ENCODE results near the gene COPZ1.

COPZ1 gene

GRCh38 chr12:54398218-54398617, 73.3 kb downstream of the COPZ1 start:
- H3K27me3 ChIP-seq (ENCODE audit: control insufficient read depth, insufficient read depth, low read length), result no peaks in the 10 kb centered on the region
- H3K9ac ChIP-seq (ENCODE audit: low read length), result no peak overlapping the region
- H3K4me1 ChIP-seq (ENCODE audit: control insufficient read depth, low read depth, low read length), result peaks cover 10% of the 10 kb centered on the region
- H3K9me3 ChIP-seq (ENCODE audit: control insufficient read depth, low read depth, low read length), result no peaks in the 10 kb centered on the region
- H3K27ac ChIP-seq (ENCODE audit: low read length), result no peak overlapping the region
- no peak overlapping the region for H3K4me3 ChIP-seq (ENCODE audit: low read length)
- H3K36me3 ChIP-seq (ENCODE audit: control insufficient read depth, low read depth, low read length), result peaks cover 17% of the 10 kb centered on the region

- H3K36me3 ChIP-seq (ENCODE audit: control insufficient read depth, low read depth, low read length), result peaks cover 17% of the 10 kb centered on the region
- H3K27me3 ChIP-seq (ENCODE audit: control insufficient read depth, insufficient read depth, low read length), result no peaks in the 10 kb centered on the region
- H3K4me1 ChIP-seq (ENCODE audit: control insufficient read depth, low read depth, low read length), result no peaks in the 10 kb centered on the region
- H3K4me3 ChIP-seq (ENCODE audit: low read length), result no peak overlapping the region
- no peak overlapping the region for H3K9ac ChIP-seq (ENCODE audit: low read length)
- H3K27ac ChIP-seq (ENCODE audit: low read length), result no peak overlapping the region
- H3K9me3 ChIP-seq (ENCODE audit: control insufficient read depth, low read depth, low read length), result no peaks in the 10 kb centered on the region
Observed at GRCh38 chr12:54398995-54399793, 74.3 kb downstream of the COPZ1 start.

GRCh38 chr12:54401119-54401518, 76.2 kb downstream of the COPZ1 start:
- no peak overlapping the region for H3K4me3 ChIP-seq (ENCODE audit: low read length)
- no peak overlapping the region for H3K9ac ChIP-seq (ENCODE audit: low read length)
- no peaks in the 10 kb centered on the region for H3K9me3 ChIP-seq (ENCODE audit: control insufficient read depth, low read depth, low read length)
- H3K4me1 ChIP-seq (ENCODE audit: control insufficient read depth, low read depth, low read length), result no peaks in the 10 kb centered on the region
- peaks cover 17% of the 10 kb centered on the region for H3K36me3 ChIP-seq (ENCODE audit: control insufficient read depth, low read depth, low read length)
- no peaks in the 10 kb centered on the region for H3K27me3 ChIP-seq (ENCODE audit: control insufficient read depth, insufficient read depth, low read length)
- H3K27ac ChIP-seq (ENCODE audit: low read length), result no peak overlapping the region
